ENCODE measurements around the gene GLTP. TPM values are rescaled to one million over a fixed set of nuclear protein-coding genes. Genes with fewer than 3 reads are reported as not detected.
"Not testable (repeated sequence)": the region's sequence is repeated elsewhere in the genome, so short reads cannot be mapped to it uniquely, and the experiment has no call there.

Gene GLTP
- polyA plus RNA-seq, 1 donor from 2014 or later, result 47.8 TPM

DNA sequence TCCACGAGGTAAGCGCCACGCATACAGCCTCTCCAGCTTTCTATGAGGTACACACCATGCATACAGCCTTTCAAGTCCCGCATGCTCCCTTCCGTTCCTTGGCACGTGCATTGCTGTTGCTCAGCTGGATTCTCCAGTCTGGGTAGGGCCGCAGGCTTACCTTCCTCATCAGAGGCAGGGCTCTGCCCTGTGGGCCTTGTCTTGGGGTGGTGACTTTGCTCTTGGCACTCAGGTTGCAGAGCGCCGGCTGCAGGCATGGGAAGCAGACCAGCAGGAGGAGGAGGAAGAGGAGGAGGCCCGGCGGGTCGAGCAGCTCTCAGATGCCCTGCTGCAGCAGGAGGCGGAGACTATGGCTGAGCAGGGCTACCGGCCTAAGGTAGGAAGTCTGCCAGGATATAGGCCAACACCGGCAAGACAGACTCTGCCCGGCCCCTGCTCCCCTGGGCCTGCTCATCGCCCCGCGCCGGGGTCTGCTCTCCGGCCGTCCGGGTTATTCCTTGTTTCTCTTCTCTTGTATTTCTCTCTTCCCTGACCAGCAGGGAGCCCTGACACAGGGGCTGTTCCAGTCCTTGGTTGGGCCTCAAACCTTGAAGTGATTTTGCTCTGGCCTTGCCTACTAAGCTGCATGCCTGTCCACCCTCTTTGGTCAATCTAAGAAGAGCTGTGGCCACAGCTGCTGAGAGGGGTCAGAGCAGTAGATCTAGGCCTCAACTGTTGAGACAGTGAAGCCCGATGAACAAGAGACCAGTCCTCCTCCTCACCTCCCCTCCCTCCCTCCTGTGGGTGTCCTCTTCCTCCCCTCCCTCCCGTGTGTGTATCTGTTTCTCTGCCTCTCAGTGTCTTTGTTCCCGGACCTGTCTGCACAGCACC lies 35.1 kb upstream of the GLTP start:
- Mint-ChIP-seq H3K27ac (peak overlapping the region in 1 of 3 donors; percentile 7), H3K27me3 (no peaks in the 10 kb centered on the region), H3K36me3 (no peaks in the 10 kb centered on the region), H3K4me3 (peak overlapping the region in 1 of 4 donors; percentile 23), H3K9me3 (no peaks in the 10 kb centered on the region), H3K4me1 (peaks cover 0 to 3% (median 0%) of the 10 kb centered on the region in 3 donors)

DNA sequence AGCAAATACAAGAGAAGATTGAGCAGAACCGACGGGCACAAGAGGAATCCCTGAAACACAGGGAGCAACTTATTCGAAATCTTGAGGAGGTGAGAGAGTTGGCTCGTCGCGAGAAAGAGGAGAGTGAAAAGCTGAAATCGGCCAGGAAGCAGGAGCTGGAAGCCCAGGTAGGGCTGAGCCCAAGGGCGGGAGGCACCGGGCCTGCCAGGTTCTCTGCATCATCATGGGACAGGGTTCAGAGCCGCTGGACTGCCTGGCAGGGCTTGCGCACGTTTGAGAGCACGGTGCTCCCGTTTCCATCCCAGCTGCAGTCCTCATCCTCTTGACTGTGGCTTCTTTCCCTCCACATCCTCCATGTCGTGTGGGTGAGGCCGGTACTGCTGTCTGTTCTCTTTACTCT lies 34.1 kb upstream of the GLTP start:
- Mint-ChIP-seq H3K4me3 (no peak overlapping the region), H3K4me1 (peaks cover 0 to 1% (median 0%) of the 10 kb centered on the region in 3 donors), H3K27me3 (no peaks in the 10 kb centered on the region), H3K27ac (peak overlapping the region in 1 of 3 donors; percentile 80), H3K36me3 (no peaks in the 10 kb centered on the region), H3K9me3 (no peaks in the 10 kb centered on the region)

DNA sequence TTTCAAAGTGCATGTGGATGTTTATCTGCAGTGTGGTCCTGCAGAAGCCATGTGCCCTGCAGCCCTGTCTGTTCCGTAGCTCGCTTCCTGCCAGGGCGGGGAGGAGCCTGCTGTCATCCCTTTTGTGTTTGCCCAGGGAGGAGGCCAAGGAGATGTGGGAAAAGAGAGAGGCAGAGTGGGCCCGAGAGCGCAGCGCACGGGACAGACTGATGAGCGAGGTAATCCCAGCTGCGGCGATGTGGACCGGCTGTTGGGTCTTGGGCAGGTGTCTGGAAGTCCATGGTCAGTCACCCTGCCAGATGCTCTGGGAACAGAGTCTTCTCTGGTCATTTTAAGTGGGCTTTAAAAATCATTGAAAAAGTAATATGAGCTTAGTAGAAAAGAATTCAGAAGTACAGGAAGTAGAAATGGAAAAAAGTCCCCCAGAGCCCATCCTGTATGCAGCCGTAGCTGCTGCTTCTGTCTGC lies 32.5 kb upstream of the GLTP start:
- no peaks in the 10 kb centered on the region for H3K27me3 Mint-ChIP-seq
- H3K27ac Mint-ChIP-seq, result no peak overlapping the region
- H3K9me3 Mint-ChIP-seq, result no peaks in the 10 kb centered on the region
- peaks cover 3% of the 10 kb centered on the region for H3K36me3 Mint-ChIP-seq
- H3K4me3 Mint-ChIP-seq, result no peak overlapping the region
- no peaks in the 10 kb centered on the region for H3K4me1 Mint-ChIP-seq

DNA sequence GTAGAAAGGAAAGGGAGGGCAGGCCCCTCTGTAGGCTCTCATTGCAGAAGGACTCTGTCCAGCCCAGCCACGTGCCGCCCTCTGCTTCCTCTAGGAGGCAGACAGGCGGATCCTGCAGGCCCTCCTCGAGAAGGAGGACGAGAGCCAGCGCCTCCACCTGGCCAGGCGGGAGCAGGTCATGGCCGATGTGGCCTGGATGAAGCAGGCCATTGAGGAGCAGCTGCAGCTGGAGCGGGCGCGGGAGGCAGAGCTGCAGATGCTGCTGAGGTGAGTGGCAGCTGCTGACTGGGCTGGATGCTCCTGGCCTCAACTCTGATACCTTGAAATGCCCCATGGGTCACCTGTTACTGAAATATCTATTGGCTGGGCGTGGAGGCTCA lies 30.6 kb upstream of the GLTP start:
- H3K27ac Mint-ChIP-seq, result peak overlapping the region in 2 of 3 donors; percentile 23 to 72

DNA sequence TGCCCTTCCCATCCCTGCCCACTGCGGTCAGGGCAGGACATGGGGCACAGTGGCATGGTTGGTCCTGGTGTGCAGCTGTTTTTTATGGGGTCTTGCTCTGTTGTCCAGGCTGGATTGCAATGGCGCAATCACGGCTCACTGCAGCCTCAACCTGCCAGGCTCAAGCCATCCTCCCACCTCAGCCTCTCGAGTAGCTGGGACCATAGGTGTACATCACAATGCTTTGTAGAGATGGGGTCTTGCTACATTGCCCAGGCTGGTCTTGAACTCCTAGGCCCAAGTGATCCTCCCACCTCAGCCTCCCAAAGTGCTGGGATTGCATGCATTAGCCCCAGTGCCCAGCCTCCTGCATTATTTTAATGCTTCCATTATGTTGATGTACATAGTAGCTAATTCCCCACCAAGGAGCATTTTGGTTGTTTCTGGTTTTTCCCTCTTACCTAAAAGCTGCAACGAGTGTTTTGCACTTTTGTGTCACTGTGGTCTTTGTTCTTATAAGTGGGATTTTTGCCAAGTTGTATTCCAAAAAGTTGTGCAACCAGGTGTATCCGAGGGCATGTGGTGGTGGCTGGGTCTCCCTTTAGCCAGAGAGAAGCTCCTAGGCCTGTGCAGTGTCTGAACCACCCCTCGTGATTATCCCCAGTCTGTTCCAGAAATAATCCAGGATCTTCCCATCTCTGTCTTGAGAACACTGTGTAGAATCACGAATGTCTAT lies 30.1 kb upstream of the GLTP start:
- no peaks in the 10 kb centered on the region for H3K27me3 Mint-ChIP-seq
- H3K9me3 Mint-ChIP-seq, result no peaks in the 10 kb centered on the region
- no peak overlapping the region for H3K4me3 Mint-ChIP-seq

More for the DNA sequence above, 30.6 kb upstream of the GLTP start:
- Mint-ChIP-seq H3K4me1 (no peaks in the 10 kb centered on the region), H3K27me3 (no peaks in the 10 kb centered on the region), H3K36me3 (peaks cover 3% of the 10 kb centered on the region), H3K9me3 (no peaks in the 10 kb centered on the region), H3K4me3 (no peak overlapping the region)

DNA sequence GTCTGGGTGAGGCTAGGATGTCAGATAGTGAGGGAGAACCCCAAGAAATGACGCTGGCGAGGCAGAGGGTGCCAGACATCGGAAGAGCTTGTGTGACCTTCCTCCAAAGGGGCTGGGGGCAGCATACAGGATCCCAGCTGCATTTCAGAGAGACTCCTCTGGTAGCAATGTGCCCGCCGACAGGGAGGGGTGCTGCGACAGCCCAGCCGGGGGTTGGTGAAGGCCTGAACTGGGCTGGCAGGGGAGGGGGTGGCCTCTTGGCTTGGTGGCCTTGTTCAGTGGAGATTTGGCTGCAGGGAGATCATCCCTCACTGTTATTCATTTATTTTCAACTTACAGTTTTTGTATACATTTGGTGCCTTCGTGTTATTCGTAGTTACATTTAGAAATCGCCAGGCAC lies 25.0 kb upstream of the GLTP start:
- no peaks in the 10 kb centered on the region for H3K27me3 Mint-ChIP-seq
- peaks cover 9 to 13% (median 12%) of the 10 kb centered on the region in 3 donors for H3K4me1 Mint-ChIP-seq
- no peak overlapping the region for H3K4me3 Mint-ChIP-seq
- peaks cover 5% of the 10 kb centered on the region for H3K36me3 Mint-ChIP-seq
- H3K27ac Mint-ChIP-seq, result no peak overlapping the region
- H3K9me3 Mint-ChIP-seq, result no peaks in the 10 kb centered on the region

More for the DNA sequence above, 30.1 kb upstream of the GLTP start:
- H3K27ac Mint-ChIP-seq, result peak overlapping the region in 2 of 3 donors; percentile 23 to 72
- no peaks in the 10 kb centered on the region for H3K4me1 Mint-ChIP-seq
- H3K36me3 Mint-ChIP-seq, result peaks cover 3% of the 10 kb centered on the region

DNA sequence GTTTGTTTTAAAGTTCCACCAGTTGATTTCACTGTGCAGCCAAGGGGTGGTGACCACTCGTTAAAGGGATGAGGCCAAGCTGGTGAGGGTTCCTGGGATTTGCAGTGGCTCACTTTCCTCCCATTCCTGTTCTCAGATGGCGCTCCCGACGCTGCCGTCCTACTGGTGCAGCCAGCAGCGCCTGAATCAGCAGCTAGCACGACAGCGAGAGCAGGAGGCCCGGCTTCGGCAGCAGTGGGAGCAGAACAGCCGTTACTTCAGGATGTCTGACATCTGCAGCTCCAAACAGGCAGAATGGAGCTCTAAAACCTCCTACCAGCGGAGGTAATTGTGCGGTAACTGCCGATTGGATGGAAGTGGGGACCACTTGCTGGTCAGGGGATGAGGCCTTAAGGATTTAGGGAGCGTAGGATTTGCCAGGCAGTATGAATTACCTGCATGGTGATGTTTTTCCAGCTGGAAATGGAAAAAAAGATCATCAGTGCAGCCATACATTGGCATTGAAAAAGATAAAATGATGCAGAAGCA lies 22.6 kb upstream of the GLTP start:
- Mint-ChIP-seq H3K27ac (no peak overlapping the region), H3K4me3 (peak overlapping the region in 1 of 4 donors; percentile 33), H3K4me1 (peaks cover 13 to 19% (median 16%) of the 10 kb centered on the region in 3 donors), H3K36me3 (peaks cover 2% of the 10 kb centered on the region), H3K27me3 (no peaks in the 10 kb centered on the region), H3K9me3 (no peaks in the 10 kb centered on the region)

DNA sequence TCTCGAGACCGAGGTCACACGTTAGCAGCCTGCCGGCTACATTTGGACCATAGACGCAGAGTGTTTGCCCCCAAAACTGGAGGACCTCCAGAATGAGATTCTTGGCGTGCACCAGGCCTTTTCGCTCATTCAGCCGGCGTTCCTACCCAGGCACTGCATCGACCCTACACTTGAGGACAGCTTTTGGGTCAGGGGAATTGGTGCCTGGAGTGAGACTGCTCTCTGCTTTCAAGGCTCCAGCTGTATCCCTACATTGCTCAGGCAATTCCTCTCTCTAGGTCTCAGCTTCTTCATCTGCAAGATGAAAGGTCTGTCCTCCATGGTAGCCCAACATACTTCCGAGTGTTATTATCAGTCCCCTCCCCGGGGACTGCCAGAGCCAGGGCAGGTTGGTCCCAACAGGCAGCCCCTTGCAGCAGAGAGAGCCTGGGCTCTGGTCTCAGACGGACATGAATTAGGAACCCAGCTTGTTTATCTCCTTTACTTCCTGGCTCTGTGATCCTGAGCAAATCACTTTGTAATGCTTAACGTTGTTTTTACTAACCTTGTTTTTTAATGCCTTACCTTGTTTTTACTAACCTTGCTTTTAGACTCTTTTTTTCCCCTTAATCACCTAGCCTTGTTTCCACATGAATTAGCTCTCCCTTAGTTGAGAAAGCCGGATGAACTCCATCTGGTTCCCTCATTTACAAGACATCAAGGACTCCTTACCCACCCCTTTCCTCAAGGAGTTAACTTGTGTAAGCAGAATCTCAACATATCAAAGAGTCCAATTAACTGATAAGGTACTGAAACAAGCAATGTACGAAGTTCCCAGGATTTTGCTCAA lies 20.6 kb upstream of the GLTP start:
- H3K4me3 Mint-ChIP-seq, result peak overlapping the region; percentile 93 to 99 (median 96)
- peaks cover 13 to 19% (median 16%) of the 10 kb centered on the region in 3 donors for H3K4me1 Mint-ChIP-seq
- H3K36me3 Mint-ChIP-seq, result peaks cover 2% of the 10 kb centered on the region
- H3K27me3 Mint-ChIP-seq, result no peaks in the 10 kb centered on the region
- peak overlapping the region; percentile 37 to 88 (median 84) for H3K27ac Mint-ChIP-seq
- H3K9me3 Mint-ChIP-seq, result no peaks in the 10 kb centered on the region

DNA sequence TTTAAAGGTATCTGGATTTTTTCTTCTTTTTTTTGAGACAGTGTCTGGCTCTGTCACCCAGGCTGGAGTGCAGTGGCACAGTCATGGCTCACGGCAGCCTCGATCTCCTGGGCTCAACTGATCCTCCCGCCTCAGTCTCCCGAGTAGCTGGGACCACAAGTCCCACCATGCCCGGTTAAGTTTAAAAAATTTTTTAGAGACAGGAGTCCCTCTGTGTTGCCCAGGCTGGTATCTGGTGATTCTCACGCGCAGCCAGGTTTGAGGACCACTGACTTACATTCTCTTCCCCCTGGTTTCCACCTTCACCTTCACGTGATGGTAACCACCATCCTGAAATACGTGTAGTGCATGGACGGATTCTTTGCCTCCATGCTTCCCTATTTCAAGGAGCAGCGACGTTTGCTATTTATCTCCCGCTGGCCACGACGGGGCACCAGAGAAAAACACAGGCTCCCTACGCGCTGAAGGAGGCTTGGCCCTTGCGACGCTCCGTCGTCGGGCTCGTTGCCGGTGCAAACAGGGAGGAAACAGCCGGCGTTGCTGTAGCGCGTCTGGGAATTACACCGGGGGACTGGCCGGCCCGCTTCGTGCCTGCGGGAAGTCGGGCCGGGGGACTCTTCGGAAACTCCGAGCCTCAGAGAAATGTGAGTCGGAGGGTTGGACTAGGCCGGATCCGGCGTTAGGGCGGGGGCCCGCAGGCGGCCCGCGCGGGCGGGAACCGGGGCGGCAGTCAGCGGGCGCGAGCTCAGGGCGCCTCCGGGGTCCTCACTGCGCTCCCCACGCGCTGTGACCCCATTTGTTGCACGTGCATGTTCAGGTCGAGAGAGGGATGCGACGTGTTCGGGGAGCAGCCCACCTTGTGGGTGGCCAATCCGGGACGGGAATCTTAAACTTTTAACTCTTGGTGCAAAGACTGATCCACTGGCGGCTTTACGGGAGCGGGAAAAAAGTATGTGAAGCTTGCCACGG lies 19.7 kb upstream of the GLTP start, which contains the start of gene TCHP:
Gene TCHP, plus strand, starts transcription at position 492 of the 969 bp plus-strand sequence. CDS start 2,753 bp downstream, outside the sequence.
- Mint-ChIP-seq H3K36me3 (peaks cover 2% of the 10 kb centered on the region), H3K27ac (peak within 1 kb of the TSS; percentile 62 to 97 (median 96)), H3K4me1 (peaks cover 13 to 19% (median 16%) of the 10 kb centered on the region in 3 donors), H3K27me3 (no peaks in the 10 kb centered on the region), H3K4me3 (peak within 1 kb of the TSS; percentile 93 to 99 (median 96)), H3K9me3 (no peaks in the 10 kb centered on the region)

DNA sequence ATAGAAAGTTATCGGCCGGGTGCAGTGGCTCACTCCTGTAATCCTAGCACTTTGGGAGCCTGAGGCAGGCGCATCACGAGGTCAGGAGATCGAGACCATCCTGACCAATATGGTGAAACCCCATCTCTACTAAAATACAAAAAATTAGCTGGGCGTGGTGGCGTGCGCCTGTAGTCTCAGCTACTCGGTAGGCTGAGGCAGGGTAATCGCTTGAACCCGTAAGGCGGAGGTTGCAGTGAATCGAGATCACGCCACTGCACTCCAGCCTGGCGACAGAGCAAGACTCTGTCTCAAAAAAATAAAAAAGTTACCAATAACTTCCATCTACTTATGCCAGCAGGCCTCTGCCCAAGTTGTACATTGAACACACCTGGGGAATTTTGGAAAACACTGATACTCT lies 19.0 kb upstream of the GLTP start:
- H3K27me3 Mint-ChIP-seq, H3K36me3 Mint-ChIP-seq, H3K9me3 Mint-ChIP-seq: not testable (repeated sequence)
- H3K4me1 Mint-ChIP-seq, result peaks cover 13 to 19% (median 16%) of the 10 kb centered on the region in 3 donors
- peak overlapping the region; percentile 51 to 99 (median 94) for H3K4me3 Mint-ChIP-seq
- peak overlapping the region; percentile 62 to 97 (median 96) for H3K27ac Mint-ChIP-seq

DNA sequence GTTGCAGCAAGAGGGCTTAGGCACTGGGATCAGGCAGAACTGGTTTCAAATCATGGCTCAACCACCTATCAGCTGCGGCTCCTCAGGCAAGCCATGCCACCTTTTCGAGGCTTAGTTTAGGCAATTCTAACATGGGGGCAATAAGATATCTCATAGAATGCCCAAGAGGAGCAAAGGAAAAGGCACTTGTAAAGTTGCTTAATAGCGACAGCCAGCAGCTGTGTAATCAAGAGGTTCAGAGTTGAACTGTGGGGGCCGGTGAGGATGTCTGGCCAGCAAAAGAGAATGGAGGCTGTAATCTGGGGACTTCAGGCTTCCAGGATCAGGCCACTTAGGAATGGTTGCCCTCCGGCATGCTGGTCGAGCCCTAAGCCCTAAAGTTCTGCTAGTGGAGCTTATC lies 16.7 kb upstream of the GLTP start:
- peaks cover 31 to 33% (median 33%) of the 10 kb centered on the region in 3 donors for H3K4me1 Mint-ChIP-seq
- H3K36me3 Mint-ChIP-seq, result peaks cover 1% of the 10 kb centered on the region
- H3K4me3 Mint-ChIP-seq, result peak overlapping the region in 2 of 4 donors; percentile 41 to 53
- peaks cover 1% of the 10 kb centered on the region for H3K27me3 Mint-ChIP-seq
- peak overlapping the region in 1 of 3 donors; percentile 69 for H3K27ac Mint-ChIP-seq
- no peaks in the 10 kb centered on the region for H3K9me3 Mint-ChIP-seq

DNA sequence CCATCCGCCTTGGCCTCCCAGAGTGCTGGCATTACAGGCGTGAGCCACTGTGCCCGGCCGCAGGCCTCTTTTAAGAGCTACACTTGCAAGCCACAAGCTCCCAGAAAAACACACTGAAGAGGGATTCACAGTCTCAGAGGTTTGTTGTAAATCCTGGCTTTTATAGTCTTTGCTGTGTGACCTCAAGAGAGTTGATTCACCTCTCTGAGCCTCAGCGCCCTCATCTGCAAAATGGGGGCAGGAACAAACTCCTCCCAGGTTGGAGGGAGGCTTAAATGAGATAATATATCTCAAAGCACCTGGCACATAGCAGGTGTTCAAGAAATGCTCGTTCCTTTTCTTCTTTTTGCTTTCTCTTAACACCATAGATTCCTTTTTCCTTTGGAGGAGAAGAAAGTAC lies 15.8 kb upstream of the GLTP start:
- no peaks in the 10 kb centered on the region for H3K9me3 Mint-ChIP-seq
- peak overlapping the region in 1 of 3 donors; percentile 69 for H3K27ac Mint-ChIP-seq
- peaks cover 29 to 32% (median 30%) of the 10 kb centered on the region in 3 donors for H3K4me1 Mint-ChIP-seq
- H3K27me3 Mint-ChIP-seq, result peaks cover 1% of the 10 kb centered on the region
- peaks cover 1% of the 10 kb centered on the region for H3K36me3 Mint-ChIP-seq
- peak overlapping the region in 1 of 4 donors; percentile 33 for H3K4me3 Mint-ChIP-seq

DNA sequence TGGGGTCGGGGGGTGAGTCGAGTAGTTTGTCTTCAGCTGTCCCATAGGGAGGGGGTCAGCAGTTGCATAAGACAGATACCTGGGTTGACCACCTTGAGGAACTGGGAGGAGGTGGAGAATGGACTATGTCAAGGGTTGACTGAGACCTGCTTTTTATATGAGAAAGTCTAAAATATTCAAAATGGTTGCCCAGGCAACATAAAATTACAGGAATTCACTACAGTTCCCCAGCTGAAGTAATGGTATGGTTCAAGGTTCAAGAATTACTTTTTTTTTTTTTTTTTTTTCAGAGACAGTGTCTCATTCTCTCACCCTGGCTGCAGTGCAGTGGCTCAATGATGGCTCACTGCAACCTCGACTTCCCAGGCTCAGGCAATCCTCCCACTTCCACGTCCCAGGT lies 14.6 kb upstream of the GLTP start:
- H3K27ac Mint-ChIP-seq, result no peak overlapping the region
- H3K27me3 Mint-ChIP-seq, result peaks cover 1% of the 10 kb centered on the region
- peaks cover 25 to 26% (median 25%) of the 10 kb centered on the region in 3 donors for H3K4me1 Mint-ChIP-seq
- H3K36me3 Mint-ChIP-seq, result peaks cover 4% of the 10 kb centered on the region
- H3K9me3 Mint-ChIP-seq, result no peaks in the 10 kb centered on the region
- no peak overlapping the region for H3K4me3 Mint-ChIP-seq
